MM.1S (cell line): ENCODE measurements around the gene KRTAP13-3.

ENCODE experiments used
- DNase-seq: peaks from one replicate; pipeline ENCODE4 v3.0.0-alpha.2; 2015
- H2AFZ ChIP-seq: fragments of 300-600 bp; sonication (generic); 2 replicates; pipeline ENCODE4 v1.6.0; 2016; ENCODE audit warnings: antibody characterized with exemption, low read length
- H3F3A ChIP-seq: fragments of 300-600 bp; sonication (generic); 2 replicates; pipeline ENCODE4 v1.6.1; 2016; ENCODE audit warnings: mild to moderate bottlenecking, antibody characterized with exemption, low read length, moderate library complexity, mixed read lengths; ENCODE audit not compliant: insufficient read depth
- H3K27ac ChIP-seq: fragments of 300-600 bp; sonication (generic); 2 replicates; pipeline ENCODE4 v1.5.1; 2016; ENCODE audit warnings: mild to moderate bottlenecking, low read length
- H3K27me3 ChIP-seq: fragments of 300-600 bp; sonication (generic); replicated peaks from 2 replicates; pipeline ENCODE4 v1.6.0; 2016; ENCODE audit warnings: low read length; ENCODE audit not compliant: insufficient read depth
- H3K36me3 ChIP-seq: fragments of 300-600 bp; sonication (generic); replicated peaks from 2 replicates; pipeline ENCODE4 v1.6.1; 2016; ENCODE audit warnings: mild to moderate bottlenecking, low read length, mixed read lengths; ENCODE audit not compliant: insufficient read depth
- H3K4me1 ChIP-seq: fragments of 300-600 bp; sonication (generic); 2 replicates; pipeline ENCODE4 v1.6.1; 2016; ENCODE audit warnings: low read length, mixed read lengths
- H3K4me2 ChIP-seq: fragments of 300-600 bp; sonication (generic); 2 replicates; pipeline ENCODE4 v1.6.0; 2016; ENCODE audit warnings: low read depth, low read length
- H3K4me3 ChIP-seq: fragments of 300-600 bp; sonication (generic); 2 replicates; pipeline ENCODE4 v1.5.1; 2016; ENCODE audit warnings: low read length, mixed read lengths
- H3K79me2 ChIP-seq: fragments of 300-600 bp; sonication (generic); 2 replicates; pipeline ENCODE4 v1.6.1; 2016; ENCODE audit warnings: mixed run types, low read length, mixed read lengths
- H3K9ac ChIP-seq: fragments of 300-600 bp; sonication (generic); 2 replicates; pipeline ENCODE4 v1.6.1; 2016; ENCODE audit warnings: low read length, mixed read lengths
- H3K9me2 ChIP-seq: fragments of 300-600 bp; sonication (generic); replicated peaks from 2 replicates; pipeline ENCODE4 v1.6.1; 2016; ENCODE audit warnings: mild to moderate bottlenecking, low read length, mixed read lengths; ENCODE audit not compliant: insufficient read depth
- H3K9me3 ChIP-seq: fragments of 300-600 bp; sonication (generic); replicated peaks from 2 replicates; pipeline ENCODE4 v1.6.1; 2016; ENCODE audit warnings: mild to moderate bottlenecking, low read length, mixed read lengths; ENCODE audit not compliant: insufficient read depth
- H4K20me1 ChIP-seq: fragments of 300-600 bp; sonication (generic); 2 replicates; pipeline ENCODE4 v1.6.1; 2016; ENCODE audit warnings: mild to moderate bottlenecking, low read length, moderate library complexity, mixed read lengths; ENCODE audit not compliant: insufficient read depth
- EZH2 ChIP-seq: fragments of 300-600 bp; sonication (generic); optimal IDR thresholded peaks from 2 replicates; pipeline ENCODE3; 2017; ENCODE audit warnings: low read depth, mild to moderate bottlenecking, antibody characterized with exemption, low read length, mixed read lengths
- EZH2phosphoT487 ChIP-seq: fragments of 300-600 bp; sonication (generic); IDR thresholded peaks from 2 replicates; pipeline ENCODE4 v1.6.1; 2018; ENCODE audit warnings: antibody characterized with exemption, low read length
- TF ChIP-seq, protein P1 (sequence below): fragments of 300-600 bp; sonication (generic); IDR thresholded peaks from 2 replicates; pipeline ENCODE4 v1.5.1; 2016; ENCODE audit warnings: antibody characterized with exemption, low read length, mixed read lengths

The KRTAP13-3 gene

DNA sequence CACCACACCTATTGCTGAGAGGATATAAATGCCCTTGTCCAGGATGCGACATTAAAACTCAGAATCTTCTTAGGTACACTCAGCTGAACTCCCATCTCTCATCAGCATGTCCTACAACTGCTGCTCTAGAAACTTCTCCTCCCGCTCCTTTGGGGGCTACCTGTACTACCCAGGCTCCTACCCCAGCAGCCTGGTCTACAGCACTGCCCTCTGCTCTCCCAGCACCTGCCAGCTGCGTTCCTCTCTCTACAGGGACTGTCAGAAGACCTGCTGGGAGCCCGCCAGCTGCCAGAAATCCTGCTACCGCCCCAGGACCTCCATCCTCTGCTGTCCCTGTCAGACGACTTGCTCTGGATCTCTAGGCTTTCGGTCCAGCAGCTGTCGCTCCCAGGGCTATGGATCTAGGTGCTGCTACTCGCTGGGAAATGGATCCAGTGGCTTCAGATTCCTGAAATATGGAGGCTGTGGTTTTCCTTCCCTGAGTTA lies 4.5 kb upstream of the KRTAP13-3 start, which contains the start of gene KRTAP13-4:
Gene KRTAP13-4 (plus strand): TSS at position 51 of the 486 bp plus-strand sequence. CDS start 56 bp downstream, at position 107.
- Histone ChIP-seq H3K4me2 (no peak within 1 kb of the TSS), H3K9ac (no peak within 1 kb of the TSS), H3K79me2 (no peaks in the 10 kb centered on the region), H3K9me3 (no peaks in the 10 kb centered on the region), H3K9me2 (no peaks in the 10 kb centered on the region), H3K4me3 (no peak within 1 kb of the TSS), H3K36me3 (no peaks in the 10 kb centered on the region), H2AFZ (no peak within 1 kb of the TSS), H3K27me3 (no peaks in the 10 kb centered on the region), H3K4me1 (no peaks in the 10 kb centered on the region), H4K20me1 (no peaks in the 10 kb centered on the region), H3F3A (no peaks in the 10 kb centered on the region), H3K27ac (no peak within 1 kb of the TSS)
- no peak for DNase-seq
- TF ChIP-seq EZH2 (no peak), EZH2phosphoT487 (no peak)
- TF ChIP-seq, protein P1, sequence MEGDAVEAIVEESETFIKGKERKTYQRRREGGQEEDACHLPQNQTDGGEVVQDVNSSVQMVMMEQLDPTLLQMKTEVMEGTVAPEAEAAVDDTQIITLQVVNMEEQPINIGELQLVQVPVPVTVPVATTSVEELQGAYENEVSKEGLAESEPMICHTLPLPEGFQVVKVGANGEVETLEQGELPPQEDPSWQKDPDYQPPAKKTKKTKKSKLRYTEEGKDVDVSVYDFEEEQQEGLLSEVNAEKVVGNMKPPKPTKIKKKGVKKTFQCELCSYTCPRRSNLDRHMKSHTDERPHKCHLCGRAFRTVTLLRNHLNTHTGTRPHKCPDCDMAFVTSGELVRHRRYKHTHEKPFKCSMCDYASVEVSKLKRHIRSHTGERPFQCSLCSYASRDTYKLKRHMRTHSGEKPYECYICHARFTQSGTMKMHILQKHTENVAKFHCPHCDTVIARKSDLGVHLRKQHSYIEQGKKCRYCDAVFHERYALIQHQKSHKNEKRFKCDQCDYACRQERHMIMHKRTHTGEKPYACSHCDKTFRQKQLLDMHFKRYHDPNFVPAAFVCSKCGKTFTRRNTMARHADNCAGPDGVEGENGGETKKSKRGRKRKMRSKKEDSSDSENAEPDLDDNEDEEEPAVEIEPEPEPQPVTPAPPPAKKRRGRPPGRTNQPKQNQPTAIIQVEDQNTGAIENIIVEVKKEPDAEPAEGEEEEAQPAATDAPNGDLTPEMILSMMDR = no peak

DNA sequence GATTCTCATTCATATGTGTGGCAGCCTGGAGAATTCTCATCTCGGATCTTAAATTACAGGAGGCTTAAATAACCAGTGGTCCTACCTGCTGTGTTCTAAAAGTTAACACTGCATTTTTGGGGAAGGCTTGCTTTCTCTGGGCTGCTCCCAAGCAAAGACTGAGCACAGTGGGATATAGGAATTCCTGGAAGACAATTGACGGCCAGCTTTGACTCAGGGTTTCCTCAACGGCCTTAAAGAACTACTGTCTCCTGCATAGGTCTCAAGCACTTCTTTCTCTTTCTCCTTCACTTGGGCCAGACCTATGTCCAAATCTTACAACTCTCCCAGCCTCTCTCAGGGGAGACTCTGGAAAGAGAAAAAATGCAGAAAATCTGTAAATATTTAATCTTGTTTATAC lies 1.0 kb upstream of the KRTAP13-3 start:
- Histone ChIP-seq H3K4me2 (no peak overlapping the region), H3K27me3 (no peaks in the 10 kb centered on the region), H3K9me3 (no peaks in the 10 kb centered on the region), H3F3A (no peaks in the 10 kb centered on the region), H3K4me1 (no peaks in the 10 kb centered on the region), H3K4me3 (no peak overlapping the region), H3K36me3 (no peaks in the 10 kb centered on the region), H3K9me2 (no peaks in the 10 kb centered on the region), H3K9ac (no peak overlapping the region), H4K20me1 (no peaks in the 10 kb centered on the region), H3K79me2 (no peaks in the 10 kb centered on the region), H2AFZ (no peak overlapping the region), H3K27ac (no peak overlapping the region)
- TF ChIP-seq EZH2phosphoT487 (no peak), EZH2 (no peak)
- TF ChIP-seq, protein P1 = no peak
- DNase-seq = no peak

DNA sequence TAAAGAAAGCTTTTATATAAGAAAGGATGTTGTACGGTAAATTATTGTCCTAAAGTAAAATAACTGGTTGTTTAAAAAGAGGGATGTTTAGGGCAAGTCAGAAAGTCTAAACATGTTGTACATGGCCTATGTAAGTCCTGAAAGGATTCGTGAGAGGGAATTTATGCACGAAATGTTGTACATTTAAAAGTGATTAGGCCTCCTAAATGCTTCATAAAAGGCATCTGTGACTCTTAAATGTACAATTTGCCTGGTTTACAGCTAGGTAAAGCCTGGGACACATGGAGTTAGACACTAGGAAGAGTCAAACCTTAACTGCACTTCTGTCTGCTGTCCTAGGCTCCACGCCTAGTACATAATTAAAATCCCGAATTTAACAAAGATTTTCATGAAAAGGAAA lies 9.7 kb downstream of the KRTAP13-3 start:
- Histone ChIP-seq H3K27me3 (no peaks in the 10 kb centered on the region), H3K27ac (no peak overlapping the region)

More for the DNA sequence above, 9.7 kb downstream of the KRTAP13-3 start:
- DNase-seq = no peak
- H2AFZ ChIP-seq = no peak overlapping the region
- no peaks in the 10 kb centered on the region for H3K9me3 ChIP-seq
- H3K9ac ChIP-seq = no peak overlapping the region
- no peaks in the 10 kb centered on the region for H4K20me1 ChIP-seq
- no peaks in the 10 kb centered on the region for H3K4me1 ChIP-seq
- H3K4me2 ChIP-seq = no peak overlapping the region
- H3K4me3 ChIP-seq = no peak overlapping the region
- no peaks in the 10 kb centered on the region for H3F3A ChIP-seq
- H3K36me3 ChIP-seq = no peaks in the 10 kb centered on the region
- TF ChIP-seq, protein P1 = no peak
- no peaks in the 10 kb centered on the region for H3K9me2 ChIP-seq
- no peaks in the 10 kb centered on the region for H3K79me2 ChIP-seq
